Lower leg skin (tissue), 3 donors: ENCODE data around the gene PCDHB1.

Experiments used
- CTCF ChIP-seq, 3 donors: fragments of 450-650 bp; IDR thresholded peaks; one replicate each; pipeline ENCODE4 v1.5.1; 2016; ENCODE audit warnings: antibody characterized with exemption in 3 of 3, mild to moderate bottlenecking in 3 of 3, moderate library complexity in 2 of 3
- POLR2A ChIP-seq, 2 donors: fragments of 450-650 bp; IDR thresholded peaks; one replicate each; pipeline ENCODE4 v1.6.1; 2016 to 2017; ENCODE audit warnings: antibody characterized with exemption in 2 of 2, mild to moderate bottlenecking in 1 of 2, moderate library complexity in 1 of 2

GRCh38 chr5:141007791-141008190 lies 43.4 kb upstream of the PCDHB1 start:
- no peak for TF ChIP-seq CTCF (IDR thresholded peaks at IDR 0.05)
- no peak for TF ChIP-seq POLR2A (IDR thresholded peaks at IDR 0.05)
